GM18508 (cell line): Measurements from ENCODE around the gene MACROD2.
"Not testable (repeated sequence)": the region's sequence is repeated elsewhere in the genome, so short reads cannot be mapped to it uniquely, and the experiment has no call there.

ENCODE experiments used
- ATAC-seq: cut with Tn5 transposase; IDR thresholded peaks from one replicate; pipeline ENCODE4 v1.9.1; 2021; ENCODE audit warnings: moderate number of reproducible peaks; ENCODE audit not compliant: insufficient read depth, unreplicated experiment

The MACROD2 gene

GRCh38 chr20:15146948-15147347 lies 1151.6 kb downstream of the MACROD2 start:
- ATAC-seq = no peak

- ATAC-seq = no peak
Measured at GRCh38 chr20:15154070-15154469, 1158.8 kb downstream of the MACROD2 start.

- ATAC-seq = no peak
Measured at GRCh38 chr20:15155848-15156401, 1160.6 kb downstream of the MACROD2 start.

GRCh38 chr20:15158533-15158932 lies 1163.2 kb downstream of the MACROD2 start:
- ATAC-seq = no peak

- peak; percentile 54 for ATAC-seq
Measured at GRCh38 chr20:15162079-15162647, 1166.8 kb downstream of the MACROD2 start.

GRCh38 chr20:15163632-15164031 lies 1168.3 kb downstream of the MACROD2 start:
- no peak for ATAC-seq

GRCh38 chr20:15164726-15165125 lies 1169.4 kb downstream of the MACROD2 start:
- ATAC-seq = no peak

- ATAC-seq = no peak
Measured at GRCh38 chr20:15166744-15167143, 1171.4 kb downstream of the MACROD2 start.

GRCh38 chr20:15171016-15171415 lies 1175.7 kb downstream of the MACROD2 start:
- no peak for ATAC-seq

GRCh38 chr20:15176929-15177328 lies 1181.6 kb downstream of the MACROD2 start:
- ATAC-seq = no peak

- no peak for ATAC-seq
Measured at GRCh38 chr20:15178581-15178980, 1183.3 kb downstream of the MACROD2 start.

- ATAC-seq = no peak
Measured at GRCh38 chr20:15179381-15179780, 1184.1 kb downstream of the MACROD2 start.

- ATAC-seq = no peak
Measured at GRCh38 chr20:15179781-15180180, 1184.5 kb downstream of the MACROD2 start.

GRCh38 chr20:15185322-15185721 lies 1190.0 kb downstream of the MACROD2 start:
- ATAC-seq = no peak

- no peak for ATAC-seq
Measured at GRCh38 chr20:15185913-15186312, 1190.6 kb downstream of the MACROD2 start.

- ATAC-seq = no peak
Measured at GRCh38 chr20:15187612-15188011, 1192.3 kb downstream of the MACROD2 start.

GRCh38 chr20:15188415-15188814 lies 1193.1 kb downstream of the MACROD2 start:
- ATAC-seq = no peak

GRCh38 chr20:15191082-15191723 lies 1195.9 kb downstream of the MACROD2 start:
- ATAC-seq = no peak

GRCh38 chr20:15195378-15195777 lies 1200.1 kb downstream of the MACROD2 start:
- ATAC-seq = no peak

- no peak for ATAC-seq
Measured at GRCh38 chr20:15196547-15197255, 1201.4 kb downstream of the MACROD2 start.

- ATAC-seq = not testable (repeated sequence)
Measured at GRCh38 chr20:15198017-15198416, 1202.7 kb downstream of the MACROD2 start.
